SK-N-SH (cell line): Measurements from ENCODE around the gene NSD1. TPM values are rescaled to one million over a fixed set of nuclear protein-coding genes. Genes with fewer than 3 reads are reported as not detected.

Source experiments
- CTCF ChIA-PET: fragments of 300-600, 350-600 bp; formaldehyde crosslinking; extraction: SDS; loops from one replicate; lab custom pipeline; 2021; lab: Yijun Ruan, JAX
- POLR2A ChIA-PET: fragments of 350-600 bp; sonication (Branson Sonifier 250); formaldehyde crosslinking; extraction: SDS; loops from one replicate; lab custom pipeline; 2020; ENCODE audit warnings: antibody characterized with exemption, inconsistent platforms; lab: Yijun Ruan, JAX
- DNase-seq: peaks from one replicate; pipeline ENCODE4 v3.0.0; 2012
- H2AFZ ChIP-seq: fragments of 200-600 bp; sonication (generic); 2 replicates; pipeline ENCODE4 v1.8.1; 2016; ENCODE audit warnings: antibody characterized with exemption, mild to moderate bottlenecking, low read depth
- H3F3A ChIP-seq: fragments of 200-600 bp; sonication (generic); replicated peaks from 2 replicates; pipeline ENCODE3; 2016; ENCODE audit warnings: antibody characterized with exemption, mild to moderate bottlenecking; ENCODE audit not compliant: insufficient read depth
- H3K27ac ChIP-seq, 2 experiments: fragments of 200-500 bp in 1 of 2; fragments of 200-600 bp in 1 of 2; sonication (Bioruptor generic) in 1 of 2; sonication (generic), shearing (Covaris generic) in 1 of 2; 2 replicates each; pipeline versions ENCODE4 v1.5.1 to v1.6.1; 2014 to 2016; ENCODE audit warnings: low read depth in 2 of 2, inconsistent platforms in 1 of 2, low read length in 1 of 2, mild to moderate bottlenecking in 1 of 2, mixed read lengths in 1 of 2
- H3K27me3 ChIP-seq: fragments of 200-600 bp; sonication (generic), shearing (Covaris generic); 2 replicates; pipeline ENCODE4 v1.6.1; 2016; ENCODE audit warnings: mixed run types; ENCODE audit not compliant: insufficient read depth
- H3K36me3 ChIP-seq, 2 experiments: fragments of 200-500 bp in 1 of 2; fragments of 200-600 bp in 1 of 2; sonication (Bioruptor generic) in 1 of 2; sonication (generic) in 1 of 2; replicated peaks in 1 of 2; 2 replicates each; pipeline versions ENCODE3 to v1.5.1; 2014 to 2016; ENCODE audit warnings: low read length in 1 of 2, mild to moderate bottlenecking in 1 of 2; ENCODE audit not compliant: insufficient read depth in 2 of 2, control insufficient read depth in 1 of 2
- H3K4me1 ChIP-seq, 2 experiments: fragments of 200-500 bp in 1 of 2; fragments of 200-600 bp in 1 of 2; sonication (Bioruptor generic) in 1 of 2; sonication (generic), shearing (Covaris generic) in 1 of 2; 2 replicates each; pipeline versions ENCODE4 v1.5.1 to v1.6.1; 2014 to 2016; ENCODE audit warnings: low read depth in 1 of 2, low read length in 1 of 2, mixed run types in 1 of 2; ENCODE audit not compliant: insufficient read depth in 2 of 2, control insufficient read depth in 1 of 2
- H3K4me2 ChIP-seq: fragments of 200-600 bp; sonication (generic), shearing (Covaris generic); 2 replicates; pipeline ENCODE4 v1.6.1; 2017; ENCODE audit warnings: mixed run types
- H3K4me3 ChIP-seq, 2 experiments: fragments of 200-500 bp in 1 of 2; fragments of 200-600 bp in 1 of 2; sonication (Bioruptor generic) in 1 of 2; sonication (generic), shearing (Covaris generic) in 1 of 2; 2 replicates each; pipeline versions ENCODE4 v1.5.1 to v1.8.1; 2014 to 2016; ENCODE audit warnings: low read depth in 2 of 2, inconsistent platforms in 1 of 2, low read length in 1 of 2, mild to moderate bottlenecking in 1 of 2, mixed read lengths in 1 of 2, moderate library complexity in 1 of 2
- H3K79me2 ChIP-seq: fragments of 200-600 bp; sonication (generic); 2 replicates; pipeline ENCODE4 v1.8.1; 2017; ENCODE audit warnings: mild to moderate bottlenecking; ENCODE audit not compliant: insufficient read depth
- H3K9ac ChIP-seq: fragments of 200-600 bp; sonication (generic); 2 replicates; pipeline ENCODE4 v1.6.1; 2017; ENCODE audit warnings: mixed run types
- H3K9me2 ChIP-seq: fragments of 200-600 bp; sonication (generic); 2 replicates; pipeline ENCODE4 v1.6.1; 2017; ENCODE audit warnings: mixed run types
- H3K9me3 ChIP-seq: fragments of 200-600 bp; sonication (generic); 2 replicates; pipeline ENCODE4 v1.6.1; 2017; ENCODE audit warnings: mixed run types, mild to moderate bottlenecking, moderate library complexity
- H4K20me1 ChIP-seq: fragments of 200-600 bp; sonication (generic); 2 replicates; pipeline ENCODE4 v1.6.1; 2017; ENCODE audit warnings: mild to moderate bottlenecking, mixed run types; ENCODE audit not compliant: insufficient read depth
- CTCF ChIP-seq: fragments of 200-600 bp; sonication (generic); IDR thresholded peaks from 2 replicates; pipeline ENCODE4 v1.6.1; 2017; ENCODE audit warnings: antibody characterized with exemption, mild to moderate bottlenecking, moderate library complexity
- EZH2phosphoT487 ChIP-seq: fragments of 200-600 bp; sonication (generic); IDR thresholded peaks from 2 replicates; pipeline ENCODE4 v1.6.1; 2017; ENCODE audit warnings: low read depth, mixed run types, mild to moderate bottlenecking, antibody characterized with exemption, moderate library complexity, borderline replicate concordance
- GATA2 ChIP-seq: sonication (generic); formaldehyde crosslinking; IDR thresholded peaks from 2 replicates; pipeline ENCODE4 v1.5.0; 2020; ENCODE audit warnings: mild to moderate bottlenecking, missing genetic modification reagents
- JUND ChIP-seq: IDR thresholded peaks from 2 replicates; pipeline ENCODE4 v1.4.0; 2012
- PBX3 ChIP-seq: IDR thresholded peaks from 2 replicates; pipeline ENCODE4; 2012
- RXRA ChIP-seq: IDR thresholded peaks from 2 replicates; pipeline ENCODE4 v1.4.0; 2012; ENCODE audit warnings: low read depth, mild to moderate bottlenecking, borderline replicate concordance
- TAF1 ChIP-seq: IDR thresholded peaks from 2 replicates; pipeline ENCODE4 v1.6.1; 2012; ENCODE audit warnings: low read depth, mild to moderate bottlenecking, low read length, moderate library complexity, borderline replicate concordance
- TCF12 ChIP-seq: IDR thresholded peaks from 2 replicates; pipeline ENCODE4 v1.4.0; 2012
- ZBTB33 ChIP-seq: IDR thresholded peaks from 2 replicates; pipeline ENCODE4 v1.4.0; 2012; ENCODE audit warnings: low read depth, borderline replicate concordance
- WGBS: methylation state at CpG from one replicate; pipeline ENCODE4 v1.1.6; 2017; ENCODE audit warnings: low lambda C conversion rate; 5-methylcytosine and 5-hydroxymethylcytosine counted together
- polyA plus RNA-seq, 3 experiments: library from polyadenylated mRNA; depleted of rRNA; stranded (reverse); fragments of >200 nt; gene quantifications; 2 replicates each; pipeline ENCODE4 v1.2.3, GENCODE V29; 2012

Gene NSD1
- polyA plus RNA-seq, 1 of the 3 experiments (the other 2 are of a cell fraction): 6.7 TPM

- H3K36me3 ChIP-seq: peaks cover 44 to 74% of the 10 kb centered on the region in 2 experiments
- 98% methylated on average over 3 of the region's 3 CpGs for WGBS
- no peaks in the 10 kb centered on the region for H3K9me2 ChIP-seq
- no peak for TF ChIP-seq TAF1
- no peak overlapping the region for H3K4me3 ChIP-seq
- H3K27me3 ChIP-seq: no peaks in the 10 kb centered on the region
- no peak overlapping the region for H2AFZ ChIP-seq
- no peak overlapping the region for H3K9ac ChIP-seq
- H3K9me3 ChIP-seq: no peaks in the 10 kb centered on the region
- no peaks in the 10 kb centered on the region for H3F3A ChIP-seq
- CTCF ChIA-PET: interaction anchor here (1.1 to 2.3 kb wide), 5 partner anchors 23 to 198 kb away, joined by 3 to 6 read pairs (median 5); no protein-coding TSS in a partner anchor
- DNase-seq: no peak
- POLR2A ChIA-PET: no interaction called here
- H3K79me2 ChIP-seq: no peaks in the 10 kb centered on the region
- H3K4me2 ChIP-seq: no peak overlapping the region
- H3K4me1 ChIP-seq: peaks cover 0 to 12% of the 10 kb centered on the region in 2 experiments; a peak in 1 of 4 replicates
- no peaks in the 10 kb centered on the region for H4K20me1 ChIP-seq
- H3K27ac ChIP-seq: no peak overlapping the region
These were observed 136.4 kb downstream of the NSD1 start for GRCh38 chr5:177269976-177270375.

- Histone ChIP-seq H3K4me1 (peaks cover 0 to 12% of the 10 kb centered on the region in 2 experiments; a peak in 1 of 4 replicates), H2AFZ (no peak overlapping the region), H3K27ac (no peak overlapping the region), H3K79me2 (no peaks in the 10 kb centered on the region)
- TF ChIP-seq ZBTB33 (no peak), CTCF (no peak), PBX3 (no peak), EZH2phosphoT487 (no peak), RXRA (no peak), GATA2 (CRISPR knock-in tag) (no peak), JUND (no peak), TCF12 (no peak)
- TF ChIP-seq, all 33 proteins: peak for 0
- ChIA-PET CTCF (interaction anchor here (1.2 to 2.3 kb wide), 4 partner anchors 24 to 199 kb away, joined by 3 to 6 read pairs (median 5); no protein-coding TSS in a partner anchor), POLR2A (no interaction called here)
- no peaks in the 10 kb centered on the region for H3K9me2 ChIP-seq
- H3F3A ChIP-seq: no peaks in the 10 kb centered on the region
- 81% methylated on average over 3 of the region's 3 CpGs for WGBS
- H3K9me3 ChIP-seq: no peaks in the 10 kb centered on the region
- peaks cover 45 to 69% of the 10 kb centered on the region in 2 experiments for H3K36me3 ChIP-seq
- no peak overlapping the region for H3K4me3 ChIP-seq
- H4K20me1 ChIP-seq: no peaks in the 10 kb centered on the region
- no peak overlapping the region for H3K9ac ChIP-seq
- no peak overlapping the region for H3K4me2 ChIP-seq
- no peaks in the 10 kb centered on the region for H3K27me3 ChIP-seq
- DNase-seq: no peak
These were observed 137.1 kb downstream of the NSD1 start for GRCh38 chr5:177270653-177271052.
